ENCODE results near the gene TLR3. TPM values are rescaled to one million over a fixed set of nuclear protein-coding genes. Genes with fewer than 3 reads are reported as not detected.
A peak's percentile ranks its signal among the peaks of the same experiment; 100 is the strongest.
"Not testable (repeated sequence)": the region's sequence is repeated elsewhere in the genome, so short reads cannot be mapped to it uniquely, and the experiment has no call there.

The TLR3 gene
- total and polyA plus RNA-seq, 2 of the 8 experiments (the other 6 are each of a cell fraction or from before 2014, with no cell fraction given) = 1.00 to 2.6 TPM

GRCh38 chr4:186034613-186035012 lies 34.3 kb upstream of the TLR3 start:
- H4K8ac ChIP-seq (ENCODE audit: extremely low read depth, insufficient read depth, low read length); H2BK120ac ChIP-seq (replicated peaks; ENCODE audit: low read depth, low read length); H3K23me2 ChIP-seq (ENCODE audit: low read depth, low read length); H2AFZ ChIP-seq (ENCODE audit: low read length); H2BK5ac ChIP-seq (ENCODE audit: low read depth, low read length); H3K27me3 ChIP-seq (replicated peaks in 1 of 4; ENCODE audit: control insufficient read depth in 3 of 4, extremely low read depth in 1 of 4, insufficient read depth in 3 of 4, low read length in 3 of 4); H3K4me2 ChIP-seq (ENCODE audit: insufficient read depth in 1 of 2, low read depth in 2 of 2, low read length in 2 of 2); H3K9ac ChIP-seq (replicated peaks in 1 of 4; ENCODE audit: extremely low read depth in 1 of 4, low read depth in 3 of 4, low read length in 3 of 4); H4K5ac ChIP-seq (ENCODE audit: insufficient read length, low read depth, low read length); H3K56ac ChIP-seq (replicated peaks; ENCODE audit: insufficient read length, low read depth, low read length); FAIRE-seq; H4K91ac ChIP-seq (replicated peaks; ENCODE audit: insufficient read length, low read length); H3K27ac ChIP-seq (ENCODE audit: low read depth, low read length); H3K4ac ChIP-seq (replicated peaks; ENCODE audit: insufficient read length, low read depth, low read length); POLR2A ChIA-PET (ENCODE audit: partially characterized antibody); DNase-seq (ENCODE audit: low read depth in 1 of 2, low spot score in 2 of 2); H3K18ac ChIP-seq (ENCODE audit: extremely low read depth, low read length); H3K23ac ChIP-seq (ENCODE audit: insufficient read length); CTCF ChIA-PET (ENCODE audit: partially characterized antibody); H4K20me1 ChIP-seq (replicated peaks in 1 of 2; ENCODE audit: control insufficient read depth in 1 of 2, insufficient read depth in 2 of 2, low read length in 2 of 2); H3K14ac ChIP-seq (ENCODE audit: insufficient read length); H2BK15ac ChIP-seq (ENCODE audit: low read length); H3K79me2 ChIP-seq (ENCODE audit: control insufficient read depth in 1 of 2, insufficient read depth in 2 of 2, low read length in 2 of 2); H3K4me3 ChIP-seq (ENCODE audit: extremely low read depth in 1 of 4, insufficient read depth in 2 of 4, low read depth in 3 of 4, low read length in 4 of 4); H3K36me3 ChIP-seq (ENCODE audit: control insufficient read depth in 2 of 4, insufficient read depth in 4 of 4, low read length in 3 of 4); H2AK5ac ChIP-seq (ENCODE audit: low read depth, low read length); H3K79me1 ChIP-seq (ENCODE audit: low read depth, low read length): not testable (repeated sequence)
- WGBS, 2 experiments (ENCODE audit: extremely low coverage in 1 of 2, insufficient coverage in 1 of 2, insufficient read length in 1 of 2, insufficient replicate concordance in 2 of 2, low coverage in 1 of 2, low lambda C conversion rate in 2 of 2, missing lambda C conversion rate in 1 of 2) = 89% methylated on average over 7 of the region's 7 CpGs; no CpG with 5 or more reads in 1 of the 2 experiments
- H3K9me3 ChIP-seq (ENCODE audit: insufficient read depth in 2 of 2, low read depth in 1 of 2, low read length in 1 of 2) = peaks cover 27 to 33% of the 10 kb centered on the region in 2 experiments
- H2BK12ac ChIP-seq (ENCODE audit: low read depth, low read length) = peak overlapping the region; percentile 11; the same call in 1 of the 2 replicates
- H3K4me1 ChIP-seq (replicated peaks in 1 of 4; ENCODE audit: control insufficient read depth in 3 of 4, insufficient read depth in 4 of 4, low read length in 3 of 4) = peaks cover 9 to 28% (median 21%) of the 10 kb centered on the region in 4 experiments
- 0 out of 2 replicates have a peak overlapping the region, but pooled peaks have one; percentile 40 for H2BK20ac ChIP-seq (ENCODE audit: low read length)
